Endothelial cell of umbilical vein (primary cell): ENCODE measurements around the gene PARVA.

Source experiments
- CTCF ChIP-seq, 2 donors: IDR thresholded peaks; 1 replicate in 1 of 2; 2 replicates in 1 of 2; pipeline ENCODE4 v1.5.1; 2011; ENCODE audit warnings: low read length in 2 of 2, mild to moderate bottlenecking in 2 of 2, moderate library complexity in 2 of 2, control low read depth in 1 of 2, inconsistent platforms in 1 of 2, low read depth in 1 of 2; ENCODE audit not compliant: insufficient read depth in 1 of 2; ENCODE audit errors: extremely low read depth in 1 of 2
- EZH2 ChIP-seq: IDR thresholded peaks from 2 replicates; pipeline ENCODE4 v1.6.1; 2012; ENCODE audit warnings: borderline replicate concordance, low read depth, mild to moderate bottlenecking, moderate library complexity, low read length, inconsistent platforms; ENCODE audit not compliant: severe bottlenecking
- FOS ChIP-seq: IDR thresholded peaks from 2 replicates; pipeline ENCODE4 v1.6.1; 2011; ENCODE audit warnings: mild to moderate bottlenecking, low read length, moderate library complexity, borderline replicate concordance; ENCODE audit not compliant: insufficient read depth
- GATA2 ChIP-seq: IDR thresholded peaks from 2 replicates; pipeline ENCODE4 v1.7.0; 2011; ENCODE audit warnings: low read depth, mild to moderate bottlenecking, moderate library complexity, mixed read lengths, low read length; ENCODE audit not compliant: insufficient read length, insufficient read depth
- POLR2A ChIP-seq: IDR thresholded peaks from 2 replicates; pipeline ENCODE4 v1.6.1; 2012; ENCODE audit warnings: low read depth, mild to moderate bottlenecking, control low read depth, low read length

DNA sequence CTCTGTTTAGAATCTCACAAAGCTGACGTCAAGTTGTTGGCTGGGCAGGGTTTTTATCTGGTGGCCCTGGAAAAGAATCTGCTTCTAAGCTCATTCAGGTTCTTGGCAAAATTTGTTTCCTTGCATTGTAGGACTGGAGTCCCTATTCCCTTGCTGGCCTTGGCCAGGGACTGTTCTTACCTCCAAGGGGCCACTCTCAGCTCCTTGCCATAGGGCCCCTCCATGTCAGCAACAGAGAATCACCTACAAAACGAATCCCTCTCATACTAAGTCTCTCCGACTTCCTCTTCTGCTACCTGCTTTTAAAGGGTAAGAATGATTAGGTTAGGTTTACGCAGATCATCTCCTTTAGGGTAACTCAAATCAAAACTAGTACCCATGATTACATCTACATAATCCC lies 63.2 kb downstream of the PARVA start:
- TF ChIP-seq POLR2A (no peak), CTCF (IDR thresholded peaks at IDR 0.05; ENCODE audit: extremely low read depth in 1 of 2, insufficient read depth in 1 of 2, low read depth in 1 of 2, low read length in 2 of 2) (no peak), FOS (no peak), EZH2 (no peak), GATA2 (no peak)
